Measurements from ENCODE around the gene SPATA18. TPM values are rescaled to one million over a fixed set of nuclear protein-coding genes. Genes with fewer than 3 reads are reported as not detected.

Gene SPATA18
- total RNA-seq, 4 donors from 2014 or later: 8.5 to 31.8 (median 11.8) TPM

- DNase-seq (ENCODE audit: low spot score in 2 of 2): no peak
- no peak overlapping the region for H3K4me3 ChIP-seq (ENCODE audit: low read depth, poor library complexity, severe bottlenecking)
- 75 to 78% methylated on average over 8 of the region's 8 CpGs for WGBS, 2 donors
- TF ChIP-seq CTCF (IDR thresholded peaks at IDR 0.05) (no peak), POLR2A (IDR thresholded peaks at IDR 0.05) (no peak)
- intact Hi-C loops (cut with DNase I; ENCODE audit: low total_unique reads): no loop called here
Measured at GRCh38 chr4:52094376-52095145, 43.5 kb downstream of the SPATA18 start.

- 80 to 86% methylated on average over 1 of the region's 1 CpG for WGBS, 2 donors
Measured at GRCh38 chr4:52095374-52095773, 44.3 kb downstream of the SPATA18 start.

GRCh38 chr4:52096048-52096447 is 44.9 kb downstream of the SPATA18 start:
- no peak overlapping the region for H3K4me3 ChIP-seq (ENCODE audit: low read depth, poor library complexity, severe bottlenecking)
- intact Hi-C loops (cut with DNase I; ENCODE audit: low total_unique reads): no loop called here
- TF ChIP-seq CTCF (IDR thresholded peaks at IDR 0.05) (no peak), POLR2A (IDR thresholded peaks at IDR 0.05) (no peak)
- DNase-seq (ENCODE audit: low spot score in 2 of 2): no peak

More at GRCh38 chr4:52095374-52095773, 44.3 kb downstream of the SPATA18 start:
- intact Hi-C loops (cut with DNase I; ENCODE audit: low total_unique reads): no loop called here
- H3K4me3 ChIP-seq (ENCODE audit: low read depth, poor library complexity, severe bottlenecking): no peak overlapping the region
- no peak for TF ChIP-seq CTCF (IDR thresholded peaks at IDR 0.05)
- no peak for TF ChIP-seq POLR2A (IDR thresholded peaks at IDR 0.05)
- no peak for DNase-seq (ENCODE audit: low spot score in 2 of 2)

GRCh38 chr4:52098618-52099017 is 47.5 kb downstream of the SPATA18 start:
- DNase-seq (ENCODE audit: low spot score in 2 of 2): no peak
- WGBS, 2 donors: 94 to 100% methylated on average over 1 of the region's 1 CpG
- intact Hi-C loops (cut with DNase I; ENCODE audit: low total_unique reads): no loop called here
- TF ChIP-seq CTCF (IDR thresholded peaks at IDR 0.05): no peak
- no peak for TF ChIP-seq POLR2A (IDR thresholded peaks at IDR 0.05)
- no peak overlapping the region for H3K4me3 ChIP-seq (ENCODE audit: low read depth, poor library complexity, severe bottlenecking)

- WGBS, 2 donors: 42 to 43% methylated on average over 2 of the region's 2 CpGs
- no peak overlapping the region for H3K4me3 ChIP-seq (ENCODE audit: low read depth, poor library complexity, severe bottlenecking)
- DNase-seq (ENCODE audit: low spot score in 2 of 2): no peak
- intact Hi-C loops (cut with DNase I; ENCODE audit: low total_unique reads): no loop called here
- no peak for TF ChIP-seq CTCF (IDR thresholded peaks at IDR 0.05)
- no peak for TF ChIP-seq POLR2A (IDR thresholded peaks at IDR 0.05)
Measured at GRCh38 chr4:52099860-52100461, 48.9 kb downstream of the SPATA18 start.
